Stimulated activated CD4-positive, alpha-beta T cell treated with anti-CD3 and anti-CD28 coated beads, TNF-alpha, amount 100 ng/mL, for 1 hour (primary cell): Measurements from ENCODE around the gene KCNT2.
"Not testable (repeated sequence)": the region's sequence is repeated elsewhere in the genome, so short reads cannot be mapped to it uniquely, and the experiment has no call there.

ENCODE experiments used
- DNase-seq, 3 donors: peaks; one replicate each; pipeline ENCODE4 v3.0.0-alpha.2; 2020; ENCODE audit warnings: low read depth in 3 of 3, low spot score in 1 of 3

KCNT2 gene

DNA sequence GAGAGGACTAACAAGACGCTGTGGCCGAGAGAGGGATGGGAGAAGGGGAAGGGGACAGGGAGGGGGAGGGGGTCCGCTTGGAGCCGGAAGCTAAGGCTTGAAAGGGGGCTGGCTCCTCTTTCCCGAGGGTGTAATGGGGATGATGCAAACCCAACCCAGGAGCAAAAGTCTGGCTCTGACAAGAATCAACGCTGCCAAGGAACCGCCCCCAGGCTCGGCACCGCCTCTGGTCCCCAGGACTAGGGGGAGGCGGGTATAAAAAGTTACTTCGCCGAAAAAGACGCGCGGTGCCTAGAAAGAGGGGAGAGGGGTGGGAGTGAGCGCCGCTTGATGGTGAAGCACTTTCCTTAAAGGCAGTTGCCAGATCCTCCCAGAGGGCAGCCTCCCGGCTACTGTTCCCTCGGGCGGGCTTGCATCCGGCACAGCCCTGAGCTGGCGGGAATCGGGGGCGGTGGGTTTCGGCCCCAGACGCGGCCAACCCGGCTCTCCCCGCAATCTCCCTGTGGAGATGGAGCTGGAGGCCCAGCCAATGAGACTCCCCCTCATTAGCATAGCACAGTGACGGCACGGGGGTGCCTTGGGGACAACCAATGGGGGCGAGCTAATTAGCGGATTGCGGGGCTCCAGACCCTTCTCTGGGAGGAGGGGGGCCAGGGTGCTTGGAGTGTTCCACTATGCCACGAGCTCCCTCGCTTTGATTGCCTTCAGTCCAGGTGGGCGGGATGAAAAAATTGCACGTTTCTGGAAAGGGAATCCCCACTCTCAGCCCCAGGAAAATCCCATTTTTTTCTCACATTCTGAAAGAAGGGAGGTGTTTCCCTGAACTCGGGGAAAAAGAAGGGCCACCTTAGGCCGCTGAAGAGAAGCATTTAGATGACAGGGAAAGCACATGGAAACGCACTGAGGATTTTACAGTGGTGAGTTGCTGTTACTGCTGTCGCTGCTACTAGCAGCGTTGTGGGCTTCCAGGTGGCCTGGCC is at the start of gene KCNT2:
Gene KCNT2 (minus strand): TSS at position 51 of the 980 bp plus-strand sequence. CDS start 131 bp downstream, outside the sequence.
- no peak for DNase-seq

DNA sequence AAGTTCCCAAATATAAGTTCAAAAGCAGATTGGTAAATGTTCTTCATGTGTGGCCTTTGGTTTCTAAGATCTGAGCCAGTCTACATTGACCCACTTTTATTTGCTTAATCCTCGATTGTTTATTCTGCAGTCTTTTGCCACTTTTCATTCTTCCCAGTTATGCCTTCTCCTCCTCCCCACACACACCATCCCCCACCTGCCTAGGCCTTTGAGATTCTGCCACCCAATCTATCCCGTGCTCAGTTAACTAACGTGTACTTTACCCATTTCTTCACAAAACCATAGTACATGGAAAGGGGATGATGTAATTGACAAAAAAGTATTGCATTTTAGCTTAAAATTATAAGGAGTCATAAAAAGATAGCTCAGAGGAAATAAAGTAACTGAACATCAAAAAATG is 47.3 kb upstream of the KCNT2 start:
- no peak for DNase-seq

DNA sequence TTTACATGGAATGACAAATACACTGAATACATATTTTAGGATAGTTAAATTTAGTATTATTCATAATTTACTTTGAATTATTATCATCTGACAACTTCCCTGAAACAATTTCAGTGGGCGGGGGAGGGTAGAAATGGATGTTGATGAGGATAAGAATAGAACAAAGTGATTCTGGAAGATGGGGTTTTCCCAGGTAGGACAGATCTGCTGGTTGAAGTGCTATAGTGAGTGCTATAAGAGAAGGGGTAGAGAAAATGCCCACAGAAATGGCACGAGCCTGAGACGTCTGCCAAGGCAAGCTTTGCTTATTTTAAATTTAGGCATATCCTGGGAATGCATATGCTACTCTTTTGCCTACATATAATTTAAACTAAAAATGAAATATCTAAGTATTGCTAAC is 46.8 kb upstream of the KCNT2 start:
- DNase-seq, result no peak

DNA sequence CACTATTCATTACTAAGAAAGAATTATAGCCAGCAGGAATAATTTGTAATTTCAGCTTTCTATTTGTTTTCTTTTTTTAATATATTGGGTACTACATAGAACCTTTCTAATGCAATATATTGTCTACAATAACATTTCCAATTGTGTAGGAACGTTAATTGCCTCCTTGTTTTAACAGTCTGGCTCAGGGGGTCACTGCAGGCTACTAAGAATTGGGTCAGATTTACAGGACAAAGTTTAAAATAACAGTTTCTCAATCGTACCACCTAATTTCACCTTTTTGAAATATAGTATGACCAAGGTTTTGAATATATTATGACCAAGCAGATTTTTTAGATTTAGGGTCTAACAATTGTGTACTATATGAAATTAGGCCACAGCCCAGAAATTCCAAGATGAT is 46.0 kb upstream of the KCNT2 start:
- DNase-seq, result no peak

DNA sequence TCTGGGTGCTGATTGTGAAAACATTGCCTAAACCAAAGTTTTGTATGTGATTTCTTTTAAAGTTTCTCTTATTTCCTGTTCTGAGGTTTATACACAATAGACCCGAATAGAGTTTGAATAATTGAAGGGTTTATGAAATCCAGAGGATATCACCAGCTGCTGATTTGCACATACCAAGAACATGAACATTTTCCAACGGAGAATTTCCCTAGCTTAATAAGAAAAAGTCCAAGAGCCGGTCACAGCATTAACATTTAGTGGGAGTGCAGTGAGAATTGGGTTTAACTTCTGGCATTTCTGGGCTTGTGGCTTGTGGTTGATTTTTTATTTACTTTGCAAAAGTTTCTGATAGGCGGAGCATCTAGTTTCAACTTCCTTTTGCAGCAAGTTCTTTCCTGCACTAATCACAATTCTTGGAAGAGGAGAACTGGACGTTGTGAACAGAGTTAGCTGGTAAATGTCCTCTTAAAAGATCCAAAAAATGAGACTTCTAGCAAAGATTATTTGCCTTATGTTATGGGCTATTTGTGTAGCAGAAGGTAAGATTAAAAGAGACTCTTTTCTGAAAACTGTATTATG is 43.5 kb upstream of the KCNT2 start, which contains the start of gene CFH:
Gene CFH (plus strand): TSS at position 407 of the 579 bp plus-strand sequence. CDS start 75 bp downstream, at position 482.
- no peak for DNase-seq

DNA sequence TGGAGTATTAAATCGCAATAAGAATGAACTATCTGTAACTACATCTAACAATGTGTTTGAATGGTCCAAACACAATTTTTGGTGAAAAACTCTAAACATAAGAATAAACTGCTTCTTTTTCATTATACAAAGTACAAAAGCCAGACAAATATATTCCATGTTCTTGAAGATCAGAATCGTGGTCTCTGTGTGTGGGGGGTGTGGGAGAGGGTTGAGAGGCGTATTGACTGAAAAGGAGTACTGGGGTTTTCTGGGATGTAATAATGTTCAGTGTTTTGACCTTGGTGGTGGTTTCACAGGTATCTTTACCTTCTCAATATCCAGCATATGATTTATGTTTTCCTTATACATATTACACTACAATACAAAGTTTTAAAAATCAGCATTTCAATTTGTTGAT is 42.8 kb upstream of the KCNT2 start:
- DNase-seq, result no peak

DNA sequence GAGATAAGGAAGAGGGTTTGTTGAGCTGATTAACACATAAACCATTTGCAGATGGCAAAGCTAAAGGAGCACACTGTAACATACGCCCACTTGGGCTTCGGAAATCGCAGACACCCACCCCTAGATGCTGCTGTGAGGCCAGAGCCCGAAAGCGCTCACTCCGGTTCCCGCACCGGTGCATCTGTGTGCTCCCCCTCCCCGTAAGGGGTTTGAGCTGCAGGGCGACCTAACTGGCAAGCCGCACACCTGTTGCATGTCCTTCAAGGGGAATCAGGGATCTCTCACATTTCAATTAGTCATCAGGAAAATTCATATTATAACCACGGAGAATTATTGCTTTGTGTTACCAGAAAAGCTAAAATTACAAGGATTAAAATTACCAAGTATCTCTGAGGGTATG is 42.2 kb upstream of the KCNT2 start:
- no peak for DNase-seq

DNA sequence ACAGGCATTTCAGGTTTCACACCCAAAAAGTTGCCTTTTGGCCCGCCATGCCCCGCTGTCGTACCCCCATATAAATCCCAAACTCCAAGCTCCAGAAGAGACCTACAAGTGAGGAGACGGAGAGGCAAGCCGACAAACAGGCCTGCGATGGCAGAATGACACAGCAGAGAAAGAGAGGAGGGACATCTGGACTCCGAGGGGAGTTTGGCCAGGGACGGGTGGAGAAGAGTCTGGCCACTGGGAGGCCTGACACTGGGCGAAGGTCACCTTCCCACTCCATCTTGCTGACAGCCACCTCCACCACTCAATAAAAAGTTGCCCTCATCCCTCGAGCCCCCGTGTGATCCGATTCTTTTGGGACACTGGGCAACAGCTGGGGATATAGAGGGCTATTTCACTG is 41.8 kb upstream of the KCNT2 start:
- DNase-seq, result no peak

DNA sequence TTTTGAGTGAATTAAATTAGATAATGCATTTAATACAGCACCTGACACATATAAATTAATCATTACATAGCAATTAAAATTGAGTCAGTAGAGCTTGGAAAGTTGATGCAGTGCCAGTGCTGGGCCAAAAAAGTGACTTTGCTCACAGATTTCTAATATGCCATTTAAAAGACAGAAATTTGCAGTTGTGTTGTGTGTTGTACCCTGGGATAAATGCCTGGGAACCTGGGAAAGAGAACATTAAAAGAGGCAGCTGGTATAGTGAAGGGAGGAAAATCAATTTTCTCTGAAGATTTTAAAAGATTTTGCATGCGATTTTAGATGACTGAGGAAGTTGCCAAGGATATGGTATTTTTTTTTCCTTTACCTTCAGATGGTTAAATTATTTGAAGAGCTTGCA is 32.7 kb upstream of the KCNT2 start:
- no peak for DNase-seq

DNA sequence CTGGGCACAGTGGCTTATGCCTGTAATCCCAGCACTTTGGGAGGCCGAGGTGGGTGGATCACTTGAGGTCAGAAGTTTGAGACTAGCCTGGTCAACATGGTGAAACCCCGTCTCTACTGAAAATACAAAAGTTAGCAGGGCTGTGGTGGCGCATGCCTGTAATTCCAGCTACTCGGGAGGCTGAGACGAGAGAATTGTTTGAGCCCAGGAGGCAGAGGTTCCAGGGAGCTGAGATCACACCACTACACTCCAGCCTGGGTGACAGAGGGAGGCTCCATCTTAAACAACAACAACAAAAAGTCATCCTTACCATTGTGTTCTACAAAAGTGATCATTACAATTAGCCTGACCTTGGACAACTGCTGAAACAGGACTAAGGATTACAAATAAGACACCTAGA is 31.1 kb upstream of the KCNT2 start:
- not testable (repeated sequence) for DNase-seq

DNA sequence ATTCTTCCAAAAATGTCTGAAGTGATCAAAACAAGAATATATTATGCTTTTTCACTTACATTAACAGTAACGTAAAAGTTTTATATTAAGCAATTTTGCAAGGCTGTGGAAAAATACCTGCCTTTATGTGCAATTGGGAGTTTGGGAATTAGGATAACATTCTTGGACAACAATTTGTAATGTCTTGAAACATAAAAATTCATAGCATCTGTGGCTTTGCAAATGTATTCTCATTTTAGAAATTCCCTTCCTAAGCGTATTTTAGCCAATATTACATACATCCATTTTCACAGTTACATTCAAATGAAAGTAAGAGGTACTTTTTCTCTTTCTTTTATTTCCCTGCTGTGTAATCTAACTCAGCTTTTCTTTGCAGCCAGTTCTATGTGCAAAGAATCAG is 30.2 kb upstream of the KCNT2 start:
- DNase-seq, result no peak

DNA sequence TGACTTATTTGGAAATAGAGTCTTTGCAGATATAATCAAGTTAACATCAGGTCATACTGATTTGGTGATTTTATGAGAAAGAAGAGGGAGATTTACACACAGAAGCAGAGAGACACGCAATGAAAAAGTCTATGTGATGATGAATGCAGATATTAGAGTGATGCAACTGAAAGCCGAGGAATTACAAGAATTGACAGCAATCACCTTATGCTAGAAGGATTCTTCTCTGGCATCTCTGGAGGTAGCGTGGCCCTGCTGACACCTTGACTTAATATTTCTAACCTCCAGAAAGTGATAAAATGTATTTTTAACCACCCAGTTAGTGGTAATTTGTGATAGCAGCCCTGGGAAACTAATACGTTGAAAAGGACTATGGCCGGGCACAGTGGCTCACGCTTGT is 29.4 kb upstream of the KCNT2 start:
- DNase-seq, result no peak

DNA sequence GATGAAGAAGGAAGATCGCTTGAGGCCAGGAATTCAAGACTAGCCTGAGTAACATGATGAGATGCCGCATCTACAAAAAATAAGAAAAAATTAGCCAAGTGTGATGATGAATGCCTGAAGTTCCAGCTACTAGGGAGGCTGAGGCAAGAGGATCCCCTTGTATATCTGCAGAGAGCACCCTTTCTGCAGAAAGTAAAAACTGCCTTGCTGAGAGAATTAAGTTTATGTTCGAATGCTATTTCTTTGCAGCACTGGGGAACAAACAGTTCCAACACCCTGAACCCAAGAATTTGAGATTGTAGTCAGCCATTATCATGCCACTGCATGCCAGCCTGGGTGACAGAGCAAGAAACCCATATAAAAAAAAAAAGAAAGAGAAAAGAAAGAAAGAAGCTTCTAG is 20.6 kb upstream of the KCNT2 start:
- no peak for DNase-seq

DNA sequence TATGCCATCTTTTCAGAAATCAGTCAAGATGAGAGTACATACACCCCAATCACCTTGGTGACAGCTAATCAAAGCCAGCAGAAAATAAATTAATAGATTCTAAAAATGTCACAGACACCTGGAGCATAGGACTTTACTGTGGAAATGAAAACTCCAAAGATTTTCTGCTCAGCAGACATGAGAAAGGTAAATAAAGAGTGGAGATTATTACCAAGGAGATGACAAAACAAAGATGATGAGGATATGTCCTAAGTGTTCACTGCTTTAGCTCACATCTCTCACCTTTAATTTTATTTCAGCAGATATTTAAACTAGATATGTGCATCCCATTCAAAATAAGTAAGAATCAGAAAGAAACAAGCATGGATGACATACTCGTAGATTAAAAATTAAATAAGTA is 14.8 kb upstream of the KCNT2 start:
- DNase-seq, result no peak

DNA sequence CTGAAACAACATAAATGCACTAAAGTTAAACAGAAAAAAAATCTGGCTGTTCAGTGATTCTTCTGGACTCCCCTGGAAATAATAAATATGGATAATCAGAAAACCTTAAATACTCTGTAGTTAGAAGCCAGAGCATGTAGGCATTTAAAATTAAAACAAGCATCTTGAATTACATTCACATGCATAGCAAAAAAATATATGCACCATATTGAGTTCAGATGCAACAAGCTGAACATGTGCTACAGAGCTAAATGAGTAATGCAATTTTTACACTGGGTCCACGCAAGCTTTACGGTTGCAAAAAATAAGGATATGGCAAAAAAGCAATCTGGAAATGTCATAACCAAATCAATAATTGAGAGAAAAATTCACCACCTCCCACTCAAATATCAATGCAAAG is 11.5 kb upstream of the KCNT2 start:
- DNase-seq, result no peak

DNA sequence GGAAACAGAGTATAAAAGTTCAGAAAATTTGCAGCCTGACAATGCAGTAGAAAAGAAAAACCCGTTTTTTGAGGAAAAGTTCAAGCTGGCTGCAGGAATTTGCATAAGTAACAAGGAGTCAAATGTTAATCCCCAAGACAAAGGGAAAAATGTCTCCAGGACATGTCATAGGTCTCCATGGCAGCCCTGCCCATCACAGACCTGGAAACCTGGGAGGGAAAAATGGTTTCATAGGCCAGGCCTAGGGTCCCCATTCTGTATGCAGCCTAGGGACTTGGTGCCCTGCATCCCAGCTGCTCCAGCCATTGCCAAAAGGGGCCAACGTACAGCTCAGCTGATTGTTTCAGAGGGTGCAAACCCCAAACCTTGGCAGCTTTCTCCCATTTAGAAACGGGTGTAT is 3.6 kb upstream of the KCNT2 start:
- no peak for DNase-seq

DNA sequence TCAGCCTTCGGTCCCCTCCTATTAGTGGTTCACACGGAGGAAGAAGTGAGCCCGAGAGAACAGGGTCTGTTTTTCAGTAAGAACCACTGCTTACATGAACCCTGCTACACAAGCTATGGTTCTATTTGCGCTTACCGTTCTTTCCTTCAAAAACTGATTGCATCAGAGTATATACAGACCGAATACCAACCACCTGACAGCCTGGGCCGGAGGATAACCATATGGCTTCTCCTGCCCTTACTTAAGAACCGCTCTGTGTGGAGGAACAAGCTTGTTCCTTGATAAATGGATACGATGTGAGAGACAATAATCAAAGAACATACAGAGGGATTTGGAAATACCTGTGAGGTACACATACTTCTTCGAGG is 1.1 kb upstream of the KCNT2 start:
- no peak for DNase-seq

DNA sequence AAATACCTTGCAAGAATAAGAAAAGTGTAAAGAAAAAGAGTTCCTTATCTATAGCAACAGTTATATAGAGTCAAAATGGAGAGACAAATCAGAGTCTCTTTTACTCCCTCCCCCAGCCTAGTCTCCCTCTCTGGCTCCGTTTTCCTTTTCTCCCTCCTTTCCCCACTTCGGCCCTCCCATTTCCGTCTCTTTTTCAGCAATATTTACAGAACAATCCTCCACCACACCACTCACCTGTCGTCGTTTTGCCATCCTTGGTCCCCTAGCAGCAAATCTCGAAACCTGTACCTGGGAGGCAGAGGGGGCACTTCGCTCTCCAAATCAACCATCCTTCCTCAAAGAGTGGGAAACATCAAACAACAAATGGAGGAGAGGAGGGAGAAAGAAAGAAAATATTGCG is 259 bp downstream of the KCNT2 start:
- no peak for DNase-seq

DNA sequence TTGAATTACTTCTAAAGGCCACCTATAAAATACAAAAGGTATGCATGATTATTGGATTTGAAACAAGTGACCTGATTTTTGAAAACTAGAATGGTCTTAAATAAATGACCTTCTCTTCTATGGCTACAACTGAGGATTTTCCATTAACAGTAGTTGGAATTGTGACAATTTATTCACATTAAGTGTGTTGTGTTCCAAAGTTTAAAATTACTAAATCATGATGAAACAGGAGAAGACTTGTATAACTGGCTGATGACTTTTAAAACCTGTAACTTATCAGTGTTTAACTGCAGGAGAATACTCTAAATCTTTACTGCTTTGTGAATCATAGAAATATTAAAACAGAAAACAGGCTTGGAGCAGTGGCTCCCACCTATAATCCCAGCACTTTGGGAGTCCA is 4.6 kb downstream of the KCNT2 start:
- DNase-seq, result no peak

DNA sequence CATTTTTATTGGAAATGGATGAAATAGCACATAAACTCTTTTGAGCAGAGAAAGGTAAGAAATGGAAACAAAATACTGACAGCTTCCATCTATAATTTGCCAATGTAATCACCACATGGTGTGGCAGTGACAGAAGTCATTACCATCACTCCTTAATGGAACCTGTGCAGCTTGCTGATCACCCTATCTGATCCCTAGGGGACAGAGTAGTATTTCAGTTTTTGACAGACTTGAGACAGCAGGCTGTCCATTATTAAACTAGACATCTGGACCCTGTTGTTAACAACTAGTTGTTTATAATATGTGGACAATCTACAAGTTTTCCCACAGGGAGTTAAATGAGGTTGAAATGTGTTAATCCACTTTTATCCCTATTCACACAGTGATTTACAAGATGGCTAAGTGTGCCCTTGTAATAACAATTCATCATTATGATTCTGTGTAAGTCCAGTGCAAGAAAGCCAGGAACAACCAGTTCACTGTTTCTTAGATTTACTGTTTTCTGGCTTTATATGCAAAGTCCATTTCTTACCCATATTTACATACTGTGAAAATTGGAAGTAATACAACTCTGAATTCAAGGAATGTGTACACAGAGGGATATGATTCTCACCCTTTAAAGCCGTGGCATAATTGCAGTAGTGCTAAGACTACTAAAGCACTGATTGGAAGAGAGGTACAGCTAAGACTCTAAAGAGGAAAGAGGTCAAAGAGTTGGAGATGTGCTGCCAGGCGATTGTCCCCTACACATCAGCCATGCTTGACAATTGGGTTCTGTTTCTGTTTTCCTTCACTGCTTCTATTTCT is 9.1 kb downstream of the KCNT2 start:
- no peak for DNase-seq

DNA sequence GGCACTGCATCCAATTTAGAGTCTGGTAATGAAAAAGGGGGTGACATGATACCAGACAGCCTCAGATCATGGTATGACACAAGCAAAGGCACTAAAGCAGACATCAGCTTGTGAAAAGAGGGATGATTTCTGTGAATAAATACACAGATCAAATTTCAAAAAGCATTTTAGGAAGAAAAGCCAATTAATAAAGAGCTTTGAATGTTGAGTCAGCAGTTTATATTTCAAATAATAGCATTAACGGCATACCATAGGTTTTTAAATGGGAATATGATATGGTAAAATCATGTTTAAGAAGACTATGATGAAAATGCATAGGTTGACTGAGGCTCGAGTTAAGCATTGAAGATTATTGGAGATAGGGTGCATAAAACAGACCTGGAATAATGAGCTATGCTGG is 13.5 kb downstream of the KCNT2 start:
- DNase-seq, result no peak

DNA sequence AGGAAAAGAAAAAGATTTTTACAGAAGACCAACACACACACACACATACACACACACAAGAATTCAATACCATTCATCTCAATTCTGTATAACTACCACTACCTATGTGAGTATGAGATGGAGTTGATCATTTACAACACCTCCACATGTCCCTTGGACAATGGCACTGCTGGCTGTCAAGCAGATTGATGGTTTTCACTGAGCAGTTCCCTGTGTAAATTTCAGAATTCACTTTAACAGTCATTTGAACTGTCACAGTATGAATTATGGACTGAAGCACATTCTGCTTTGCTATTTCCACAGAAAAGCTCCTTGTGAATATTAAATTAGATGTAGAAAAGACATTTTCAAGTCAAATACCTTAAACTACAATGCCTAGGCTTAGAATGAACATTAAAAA is 14.3 kb downstream of the KCNT2 start:
- DNase-seq, result no peak
